Measurements from ENCODE around the gene PSMC3IP.
"Not testable (repeated sequence)": the region's sequence is repeated elsewhere in the genome, so short reads cannot be mapped to it uniquely, and the experiment has no call there.

PSMC3IP gene, protein sequence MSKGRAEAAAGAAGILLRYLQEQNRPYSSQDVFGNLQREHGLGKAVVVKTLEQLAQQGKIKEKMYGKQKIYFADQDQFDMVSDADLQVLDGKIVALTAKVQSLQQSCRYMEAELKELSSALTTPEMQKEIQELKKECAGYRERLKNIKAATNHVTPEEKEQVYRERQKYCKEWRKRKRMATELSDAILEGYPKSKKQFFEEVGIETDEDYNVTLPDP

DNA sequence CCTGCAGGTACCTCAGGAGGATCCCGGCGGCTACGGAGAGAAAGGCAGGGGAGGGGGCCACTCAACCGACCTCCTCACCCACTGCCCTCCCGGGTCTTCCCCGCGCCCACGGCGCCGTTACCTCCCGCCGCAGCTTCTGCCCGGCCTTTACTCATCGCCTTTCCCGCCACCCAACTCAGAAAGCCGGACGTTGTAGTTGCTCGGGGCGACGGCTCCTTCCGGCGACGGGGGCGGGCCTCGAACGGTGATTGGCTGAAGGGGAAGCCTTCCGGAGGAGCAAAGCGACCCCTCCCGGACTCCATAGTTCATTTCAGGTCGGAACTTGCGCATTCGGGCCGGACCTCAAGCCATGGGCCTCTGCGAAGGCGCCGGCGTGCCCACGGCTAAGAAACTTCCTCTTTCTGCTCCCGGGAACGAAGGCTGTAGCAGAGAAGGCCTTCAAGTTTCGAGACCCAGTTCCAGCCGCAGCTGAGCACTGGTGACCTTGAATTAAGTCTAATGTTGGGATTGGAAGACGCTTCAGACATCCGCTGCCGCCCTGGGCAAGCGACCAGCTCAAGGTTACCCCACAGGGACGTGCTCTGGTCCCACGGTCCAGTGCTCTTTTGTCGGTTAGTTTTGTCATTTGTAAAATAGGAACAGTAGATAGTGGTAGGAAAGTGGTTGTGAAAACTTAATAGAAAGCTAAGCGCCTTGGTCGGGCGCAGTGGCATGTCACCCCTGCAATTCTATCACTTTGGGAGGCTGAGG is at the start of gene PSMC3IP:
Gene PSMC3IP, minus strand, starts transcription at position 198 of the 750 bp plus-strand sequence. Its CDS starts 43 bp downstream, at position 155.
- DNase-seq (ENCODE audit: low spot score): peak; percentile 97

DNA sequence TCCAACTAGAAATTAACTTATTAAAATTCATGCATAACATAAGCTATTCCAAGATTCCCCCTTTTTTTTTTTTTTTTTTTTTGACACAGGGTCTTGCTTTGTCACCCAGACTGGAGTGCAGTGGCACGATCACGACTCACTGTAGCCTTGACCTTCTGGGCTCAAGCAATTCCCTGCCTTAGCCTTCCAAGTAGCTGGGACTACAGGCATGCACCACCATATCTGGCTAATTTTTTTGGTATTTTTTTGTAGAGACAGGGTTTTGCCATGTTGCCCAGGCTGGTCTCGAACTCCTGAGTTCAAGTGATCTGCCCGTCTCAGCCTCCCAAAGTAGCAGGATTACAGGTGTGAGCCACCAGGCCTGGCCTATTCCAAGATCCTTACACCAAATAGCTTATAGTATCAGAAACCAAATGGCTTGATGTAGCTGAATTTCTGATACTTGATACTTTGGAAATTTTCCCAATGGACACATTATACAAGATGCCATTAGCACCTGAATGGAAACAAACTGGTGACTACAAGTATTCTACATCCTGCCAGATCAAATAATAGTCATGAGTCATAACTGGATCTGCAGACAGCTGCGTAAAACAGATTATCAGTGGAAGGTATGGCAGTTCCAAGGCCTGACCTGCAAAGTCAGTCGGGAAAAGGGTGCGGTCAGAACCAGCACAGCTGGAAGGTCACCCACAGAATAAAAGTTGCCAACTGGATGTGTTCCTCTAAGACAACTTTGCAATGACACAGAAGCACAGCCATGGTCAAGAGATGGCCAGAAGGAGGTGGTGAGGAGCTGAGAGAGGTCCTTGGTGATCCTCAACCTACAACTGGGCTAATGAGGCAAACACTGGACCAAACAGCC is 46.4 kb upstream of the PSMC3IP start:
- DNase-seq (ENCODE audit: low spot score): no peak

DNA sequence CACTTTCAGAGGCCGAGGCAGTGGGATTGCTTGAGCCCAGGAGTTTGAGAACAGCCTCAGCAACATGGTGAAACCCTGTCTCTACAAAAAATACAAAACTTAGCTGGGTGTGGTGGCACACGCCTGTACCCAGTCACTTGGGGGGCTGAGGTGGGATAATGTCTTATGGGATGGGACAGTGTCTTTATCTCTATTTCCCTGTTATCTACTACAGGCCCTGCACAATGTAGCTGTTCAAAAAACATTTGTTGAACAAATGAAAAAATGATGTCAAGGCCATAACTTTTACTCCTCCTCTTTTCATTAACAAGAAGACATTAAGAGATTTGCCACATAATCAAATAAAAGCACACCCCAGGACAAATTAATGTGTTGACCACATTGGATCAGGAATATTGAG is 45.7 kb upstream of the PSMC3IP start:
- no peak for DNase-seq (ENCODE audit: low spot score)

DNA sequence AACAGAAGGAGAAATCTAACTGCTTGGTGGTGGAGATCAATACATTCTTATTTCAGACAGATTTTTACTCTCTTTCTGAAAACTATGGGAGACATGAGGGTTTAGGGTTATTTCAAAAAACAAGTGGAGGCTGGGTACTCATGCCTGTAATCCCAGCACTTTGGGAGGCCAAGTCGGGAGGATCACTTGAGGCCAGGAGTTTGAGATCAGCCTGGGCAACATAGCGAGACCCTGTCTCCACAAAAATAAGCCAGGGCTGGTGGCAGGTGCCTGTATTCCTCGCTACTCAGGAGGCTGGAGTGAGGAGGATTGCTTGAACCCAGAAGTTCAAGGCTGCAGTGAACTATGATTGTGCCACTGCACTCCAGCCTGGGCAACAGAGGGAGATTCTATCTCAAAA is 44.5 kb upstream of the PSMC3IP start:
- DNase-seq (ENCODE audit: low spot score): not testable (repeated sequence)

DNA sequence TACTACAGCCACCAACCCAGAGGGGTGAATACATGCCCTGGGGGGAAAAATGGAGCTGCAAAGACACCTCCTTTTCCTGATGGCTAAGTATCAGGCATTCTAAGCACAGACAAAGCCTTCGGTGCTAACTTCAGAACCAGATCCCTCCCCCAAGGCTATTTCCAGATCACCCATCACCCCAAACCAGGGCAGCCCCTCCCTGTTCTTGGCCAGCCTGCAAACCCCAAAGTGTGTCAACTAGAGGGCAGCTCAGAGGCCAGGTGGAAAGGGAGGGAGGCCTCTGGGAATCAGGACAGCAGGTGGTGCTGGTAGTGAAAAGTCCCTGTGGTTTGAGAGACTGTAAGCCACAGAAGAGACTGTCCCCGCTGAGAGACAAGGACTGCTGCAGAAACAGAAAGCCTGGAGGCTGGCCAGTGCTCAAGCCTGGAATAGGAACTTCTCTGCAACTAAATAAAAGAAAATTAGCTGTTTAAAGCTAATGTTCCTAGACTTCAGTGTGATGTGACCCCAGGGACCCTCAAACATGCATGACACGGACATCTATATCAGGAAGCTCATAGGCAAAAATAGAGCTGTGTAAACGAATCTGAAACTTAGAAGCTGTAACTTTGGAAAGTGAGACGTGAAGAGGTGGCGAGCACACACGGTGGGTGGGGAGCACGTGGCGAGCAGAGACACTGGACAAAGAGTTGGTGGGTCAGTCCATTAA is 41.1 kb upstream of the PSMC3IP start:
- DNase-seq (ENCODE audit: low spot score): peak; percentile 66

DNA sequence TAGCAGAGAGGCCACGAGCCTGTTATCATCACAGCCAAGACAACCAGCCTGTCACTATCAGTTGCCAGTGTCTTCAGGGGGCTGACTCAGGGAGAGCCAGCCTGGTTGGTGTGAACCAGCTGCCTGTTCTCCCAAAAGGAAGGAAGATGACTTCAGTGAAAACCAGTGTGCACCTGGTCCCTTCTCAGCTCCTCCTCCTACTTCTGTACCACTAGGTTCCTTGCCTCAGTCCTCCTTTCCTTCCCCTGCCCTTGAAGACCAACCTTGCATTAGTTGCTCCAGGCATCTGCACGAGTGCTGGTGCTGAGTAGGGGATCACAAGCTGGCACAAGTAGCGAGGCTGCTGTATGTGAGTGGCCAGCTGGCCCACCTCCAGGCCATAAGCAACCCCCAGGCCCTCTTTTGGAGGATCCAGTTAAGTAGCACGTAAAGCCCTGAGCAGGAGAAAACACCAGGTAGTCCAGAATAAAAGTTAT is 40.5 kb upstream of the PSMC3IP start:
- no peak for DNase-seq (ENCODE audit: low spot score)

DNA sequence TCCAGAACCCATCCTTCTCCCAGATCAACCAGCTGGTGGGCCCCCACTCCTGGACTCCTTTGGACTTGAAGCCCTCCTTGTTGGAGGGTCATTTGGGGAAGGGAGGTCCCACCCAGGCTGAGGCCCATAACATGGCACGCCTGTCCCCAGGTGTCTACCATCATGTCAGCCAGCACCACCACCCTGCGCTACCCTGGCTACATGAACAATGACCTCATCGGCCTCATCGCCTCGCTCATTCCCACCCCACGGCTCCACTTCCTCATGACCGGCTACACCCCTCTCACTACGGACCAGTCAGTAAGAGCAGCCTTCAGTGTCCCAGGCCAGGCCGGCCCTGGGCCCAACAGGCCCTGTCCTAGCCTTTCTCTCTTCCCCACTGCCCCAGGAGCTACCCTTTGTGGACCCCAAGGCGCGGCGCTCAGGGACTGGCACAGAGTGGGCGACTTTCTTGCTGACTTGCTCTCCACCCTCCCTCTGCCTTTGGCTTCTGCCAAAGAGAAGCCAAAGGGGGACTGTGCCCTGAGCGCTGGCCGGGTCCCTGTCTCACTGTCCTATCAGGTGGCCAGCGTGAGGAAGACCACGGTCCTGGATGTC is 36.3 kb upstream of the PSMC3IP start:
- DNase-seq (ENCODE audit: low spot score): no peak

DNA sequence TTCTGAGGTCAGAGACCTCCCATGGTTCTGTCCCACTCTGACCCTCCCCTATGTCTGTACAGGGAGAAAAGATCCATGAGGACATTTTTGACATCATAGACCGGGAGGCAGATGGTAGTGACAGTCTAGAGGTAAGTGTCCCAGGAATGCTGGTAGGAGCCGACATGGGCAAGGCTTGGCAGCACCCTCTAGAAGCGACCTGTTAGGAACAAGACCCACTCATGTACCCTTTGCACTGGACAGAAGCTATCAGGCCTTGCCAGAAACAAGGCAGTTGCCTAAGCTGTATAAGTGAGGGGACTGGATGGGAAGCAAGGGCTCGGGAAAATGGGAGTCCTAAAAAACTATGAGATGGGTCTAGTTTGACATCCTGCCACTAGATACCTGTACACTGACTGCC is 34.5 kb upstream of the PSMC3IP start:
- no peak for DNase-seq (ENCODE audit: low spot score)

DNA sequence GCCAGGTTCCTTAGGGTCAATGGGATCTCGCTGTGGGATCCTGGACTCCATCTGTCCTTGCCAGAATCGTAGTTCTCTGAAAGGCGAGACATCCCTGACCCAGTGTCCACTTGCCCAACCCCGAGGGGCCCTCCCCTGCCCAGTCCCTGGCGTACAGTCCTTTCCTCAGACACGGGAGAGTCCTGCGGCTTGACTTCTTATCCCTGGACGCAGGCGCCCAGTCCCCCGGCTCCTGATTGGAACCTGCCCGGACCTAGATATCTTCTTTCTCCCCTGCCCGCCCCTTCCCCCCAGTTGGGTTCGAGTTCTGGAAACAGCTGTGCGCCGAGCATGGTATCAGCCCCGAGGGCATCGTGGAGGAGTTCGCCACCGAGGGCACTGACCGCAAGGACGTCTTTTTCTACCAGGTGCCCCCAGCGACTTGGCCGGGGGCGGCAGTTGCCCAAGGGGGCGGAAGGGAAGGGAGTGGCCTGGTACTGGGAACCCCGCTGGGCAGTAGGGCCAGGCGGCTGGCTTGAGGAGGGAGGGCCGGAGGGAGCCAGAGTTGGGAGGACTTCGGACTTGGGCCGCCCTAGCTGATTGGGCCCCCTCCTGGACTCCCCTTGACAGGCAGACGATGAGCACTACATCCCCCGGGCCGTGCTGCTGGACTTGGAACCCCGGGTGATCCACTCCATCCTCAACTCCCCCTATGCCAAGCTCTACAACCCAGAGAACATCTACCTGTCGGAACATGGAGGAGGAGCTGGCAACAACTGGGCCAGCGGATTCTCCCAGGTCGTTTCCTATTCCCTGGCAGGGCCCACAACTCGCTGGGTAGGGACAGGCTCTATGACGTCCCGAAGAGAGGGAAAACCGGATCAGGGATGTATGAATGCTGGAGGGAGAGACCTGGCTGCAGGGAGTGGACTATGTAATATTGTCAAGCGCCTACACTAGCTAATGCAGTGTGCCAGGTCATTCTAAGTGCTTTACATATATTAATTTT is 32.6 kb upstream of the PSMC3IP start:
- DNase-seq (ENCODE audit: low spot score): not testable (repeated sequence)

DNA sequence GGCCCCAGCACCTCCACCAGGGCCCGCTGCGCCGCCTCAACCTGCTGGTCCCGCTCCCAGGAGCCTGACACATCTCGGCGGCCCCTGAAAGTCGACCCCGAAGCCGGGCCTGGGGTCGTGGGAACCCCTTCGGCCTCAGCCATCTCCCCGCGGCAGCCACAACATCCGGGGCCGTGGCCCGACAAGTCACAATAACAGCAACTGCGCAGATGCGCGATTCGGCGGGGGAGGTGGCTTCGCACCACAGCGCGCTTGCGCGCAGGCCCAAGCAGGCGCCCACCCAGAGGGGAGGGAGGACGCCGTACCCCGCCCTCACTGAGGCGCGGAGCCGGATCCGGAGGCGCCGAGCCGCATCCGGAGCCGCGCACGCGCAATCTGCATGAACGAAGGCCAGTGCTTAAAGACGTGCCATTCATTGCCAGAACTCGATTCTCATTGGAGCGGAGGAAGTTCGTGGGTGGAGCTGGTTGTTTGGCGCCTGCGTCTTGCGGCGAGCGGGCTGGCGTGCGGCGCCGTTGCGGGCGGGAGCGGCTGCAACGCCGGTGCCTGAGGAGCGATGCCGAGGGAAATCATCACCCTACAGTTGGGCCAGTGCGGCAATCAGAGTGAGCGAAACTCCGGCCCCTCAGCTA is 31.8 kb upstream of the PSMC3IP start, which contains the start of the genes RETREG3 and TUBG1:
Gene RETREG3, minus strand, starts transcription at position 193 of the 632 bp plus-strand sequence. Its CDS starts 50 bp downstream, at position 143.
Gene TUBG1, plus strand, starts transcription at position 502 of the 632 bp plus-strand sequence. Its CDS starts 55 bp downstream, at position 557.
- peak; percentile 98 for DNase-seq (ENCODE audit: low spot score)

DNA sequence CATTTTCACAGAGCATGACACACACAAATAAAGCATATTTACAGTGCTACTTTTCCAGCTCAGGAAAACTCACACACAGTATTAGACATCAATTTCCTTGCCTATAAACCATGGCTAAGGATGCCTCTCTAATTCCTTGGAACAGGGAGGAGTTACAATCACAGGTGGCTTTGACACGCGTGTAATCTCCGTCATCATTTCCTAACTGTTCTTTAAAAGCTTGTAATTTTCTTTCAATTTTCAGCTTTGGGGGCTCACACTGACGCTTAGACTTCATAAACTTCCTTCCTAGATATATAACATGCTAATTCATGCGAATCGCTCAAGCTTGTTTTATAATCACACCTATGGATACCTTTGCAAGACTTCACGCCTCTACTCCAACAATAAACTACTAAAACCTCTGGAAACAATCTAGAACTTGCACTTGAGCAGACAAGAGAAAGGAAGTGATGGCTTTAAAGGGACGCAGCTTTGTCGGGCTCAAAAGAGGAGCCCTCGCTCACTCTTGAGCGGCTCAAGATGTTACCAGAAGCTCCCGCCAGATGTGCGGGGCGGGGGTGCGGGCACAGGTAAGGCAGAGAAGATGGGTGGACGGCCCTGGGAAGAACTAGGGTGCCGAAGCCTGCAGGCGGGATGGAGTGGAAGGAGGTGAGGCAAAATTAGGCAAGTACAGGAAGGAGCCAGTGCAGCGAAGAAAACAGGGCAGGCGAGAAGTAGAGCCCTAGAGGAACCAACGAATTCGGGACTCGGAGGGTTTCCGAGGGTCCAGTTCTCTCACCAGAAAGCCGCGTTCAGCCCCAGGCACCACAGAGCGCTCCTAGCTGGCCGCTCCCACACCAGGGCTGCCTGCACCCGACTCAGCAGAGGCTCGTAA is 31.0 kb upstream of the PSMC3IP start:
- no peak for DNase-seq (ENCODE audit: low spot score)

DNA sequence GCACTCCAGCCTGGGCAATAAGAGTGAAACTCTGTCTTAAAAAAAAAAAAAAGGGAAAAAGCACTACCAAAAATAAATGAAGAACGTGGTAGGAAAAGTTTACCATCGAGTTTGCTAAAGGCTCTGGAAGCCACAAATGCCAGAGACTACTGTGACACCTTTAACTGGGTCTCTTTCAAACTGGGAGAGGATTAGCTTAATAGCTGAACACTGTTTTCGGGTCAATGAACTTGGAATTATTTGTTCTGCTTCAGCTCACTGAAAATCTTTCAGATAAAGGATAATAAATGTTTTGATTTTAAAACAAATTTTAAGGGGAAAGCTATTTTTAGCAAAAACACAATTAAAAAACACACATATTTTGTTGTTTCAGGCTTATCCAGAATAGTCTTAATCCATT is 30.2 kb upstream of the PSMC3IP start:
- DNase-seq (ENCODE audit: low spot score): no peak

DNA sequence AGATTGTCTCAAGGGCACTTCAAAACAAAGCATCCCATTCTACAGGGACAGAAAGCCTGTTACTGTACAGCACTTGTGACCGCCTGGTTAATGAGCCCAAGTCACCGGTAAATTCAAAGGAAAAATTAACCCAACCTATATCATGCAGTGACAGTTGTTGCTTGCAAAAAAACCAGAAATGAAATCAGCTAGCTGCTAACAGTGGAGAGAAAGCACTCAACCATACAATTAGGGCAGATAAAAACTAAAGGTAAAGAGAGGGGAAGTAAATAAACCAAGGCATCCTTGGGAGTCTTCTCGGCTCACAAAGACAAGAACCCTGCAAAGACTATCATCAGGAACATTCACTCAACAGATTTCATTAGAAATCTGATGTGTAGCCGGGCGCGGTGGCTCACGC is 25.8 kb upstream of the PSMC3IP start:
- DNase-seq (ENCODE audit: low spot score): no peak

DNA sequence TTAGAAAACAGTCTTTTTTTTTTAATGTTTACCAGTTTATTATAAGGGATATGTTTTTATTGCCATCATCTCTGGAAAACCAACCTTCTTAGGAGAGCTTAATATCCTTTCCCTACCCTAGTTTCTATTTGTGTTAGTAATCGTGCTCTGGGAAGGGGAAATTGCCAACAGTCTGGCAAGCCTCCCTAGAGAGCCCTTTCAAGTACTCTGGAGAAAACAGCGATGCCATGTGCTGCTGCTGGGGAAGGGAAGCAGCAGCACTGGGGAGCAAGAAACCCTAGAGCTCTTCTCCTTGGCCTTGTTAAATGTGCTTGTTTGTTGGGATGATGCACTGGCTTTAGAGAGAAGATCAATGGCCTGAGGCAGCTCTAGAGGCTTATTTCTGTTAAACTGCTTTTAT is 21.4 kb upstream of the PSMC3IP start:
- no peak for DNase-seq (ENCODE audit: low spot score)

DNA sequence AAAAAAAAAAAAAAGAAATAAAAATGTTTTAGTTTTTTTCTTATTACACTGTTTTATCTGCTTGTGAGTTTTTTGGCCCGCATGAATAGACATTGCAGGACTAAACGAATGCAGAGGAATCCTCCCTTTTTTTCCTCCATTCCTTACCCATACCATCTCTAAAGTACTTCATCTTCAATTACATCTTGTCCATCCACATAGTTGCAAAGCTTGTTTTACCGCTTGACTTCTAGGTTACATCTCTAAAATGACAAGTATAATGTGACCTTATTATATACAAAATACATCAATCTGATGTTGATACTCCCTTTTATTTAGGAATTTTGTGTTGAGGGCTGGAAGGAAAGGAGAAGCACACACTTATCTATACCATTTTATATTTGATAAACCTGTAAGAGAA is 18.9 kb upstream of the PSMC3IP start:
- no peak for DNase-seq (ENCODE audit: low spot score)

DNA sequence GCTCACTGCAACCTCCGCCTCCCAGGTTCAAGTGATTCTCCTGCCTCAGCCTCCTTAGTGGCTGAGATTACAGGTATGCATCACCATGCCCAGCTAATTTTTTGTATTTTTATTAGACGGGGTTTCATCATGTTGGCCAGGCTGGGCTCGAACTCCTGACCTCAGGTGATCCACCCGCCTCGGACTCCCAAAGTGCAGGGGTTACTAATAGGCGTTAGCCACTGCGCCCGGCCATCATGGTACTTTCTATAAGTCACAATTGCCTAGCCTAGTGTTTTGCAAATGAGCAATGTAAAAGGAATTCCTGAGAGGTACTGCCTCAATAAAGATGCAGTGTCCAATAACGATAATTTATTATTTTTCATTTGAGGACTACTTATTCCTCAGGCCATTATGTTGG is 13.9 kb upstream of the PSMC3IP start:
- DNase-seq (ENCODE audit: low spot score): no peak

DNA sequence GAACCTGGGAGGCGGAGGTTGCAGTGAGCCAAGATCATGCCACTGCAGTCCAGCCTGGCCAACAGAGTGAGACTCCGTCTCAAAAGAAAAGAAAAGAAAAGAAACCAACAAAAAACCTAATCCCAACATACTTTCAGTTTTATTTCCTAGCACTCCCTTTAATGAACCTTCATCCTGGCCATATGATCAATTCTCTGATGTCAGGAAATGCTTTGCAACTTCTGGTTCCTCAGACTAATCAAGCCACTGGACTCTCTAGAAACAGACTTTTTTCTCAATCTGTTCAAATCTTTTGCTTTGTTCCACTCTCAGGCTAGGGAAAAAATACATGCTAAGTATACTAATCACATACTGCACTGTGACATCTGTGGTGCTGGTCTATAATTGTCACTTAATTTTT is 13.4 kb upstream of the PSMC3IP start:
- DNase-seq (ENCODE audit: low spot score): no peak

DNA sequence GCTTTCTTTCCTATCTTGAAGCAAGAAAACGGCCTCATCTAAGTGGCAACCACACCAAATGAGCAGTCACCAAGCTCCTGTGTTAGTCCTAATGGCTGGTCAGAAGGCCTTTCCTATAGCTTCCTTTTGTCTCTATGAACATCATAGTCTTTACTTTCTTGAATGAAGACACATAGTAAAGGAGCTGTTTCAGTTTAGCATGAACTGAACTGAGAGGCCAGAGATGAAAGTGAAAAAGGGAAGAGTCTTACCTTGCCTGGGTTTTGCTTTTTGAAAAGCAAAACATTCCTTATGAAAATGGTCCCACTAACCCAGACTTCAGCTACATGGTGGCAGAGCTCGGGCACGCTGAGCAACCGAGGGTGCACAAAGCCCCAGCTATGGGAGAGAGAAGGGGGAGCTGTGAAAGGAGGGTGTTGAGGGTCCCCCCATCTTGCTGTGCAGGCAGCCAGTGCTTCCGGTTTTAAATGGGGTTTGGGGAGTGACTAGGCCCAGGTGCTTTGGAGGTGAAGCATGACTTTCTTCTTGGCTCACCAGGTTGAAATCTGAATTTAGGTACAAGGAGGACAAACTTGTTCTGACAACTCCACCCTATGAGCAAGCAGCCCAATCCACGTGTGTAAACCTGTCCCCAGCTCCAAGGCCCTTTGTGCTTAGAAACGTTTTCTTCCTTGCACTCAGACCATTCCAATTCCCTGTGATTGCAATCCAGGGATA is 9.1 kb upstream of the PSMC3IP start:
- no peak for DNase-seq (ENCODE audit: low spot score)
